ENCODE data around the gene NEDD9. TPM values are rescaled to one million over a fixed set of nuclear protein-coding genes. Genes with fewer than 3 reads are reported as not detected.

The NEDD9 gene
- total RNA-seq, 5 donors from 2014 or later (not counting 1 experiment from before 2014, with no cell fraction given) = 30.8 to 55.3 (median 33.7) TPM

- peak overlapping the region in 1 of 3 donors; percentile 66 for H3K4me3 Mint-ChIP-seq
- peaks cover 49 to 83% (median 54%) of the 10 kb centered on the region in 3 donors for H3K4me1 Mint-ChIP-seq
- Histone ChIP-seq H3K4me3 (ENCODE audit: control insufficient read depth in 1 of 2, extremely low read depth in 1 of 2, low read length in 1 of 2) (no peak overlapping the region), H3K27me3 (replicated peaks in 1 of 2; ENCODE audit: control insufficient read depth in 2 of 2, extremely low read depth in 1 of 2, insufficient read depth in 2 of 2, low read length in 1 of 2) (no peaks in the 10 kb centered on the region), H3K36me3 (ENCODE audit: control insufficient read depth in 2 of 2, extremely low read depth in 1 of 2, insufficient read depth in 1 of 2, low read length in 1 of 2) (peaks cover 0 to 11% of the 10 kb centered on the region in 2 donors), H3K9me3 (no peaks in the 10 kb centered on the region), H3K27ac (ENCODE audit: low read length) (no peak overlapping the region), H3K4me1 (ENCODE audit: control insufficient read depth in 1 of 2, extremely low read depth in 1 of 2, insufficient read depth in 2 of 2, low read length in 2 of 2) (peaks cover 28 to 38% of the 10 kb centered on the region in 2 experiments)
- no CpG with 5 or more reads among the region's 5 CpGs for WGBS (ENCODE audit: insufficient coverage)
- ChIA-PET POLR2A (interaction anchor here (0.9 to 2.3 kb wide), 4 partner anchors 9 to 158 kb away, joined by 3 to 11 read pairs (median 4); partner anchors contain the start of gene NEDD9 (in 2 of the 2)), CTCF (interaction anchor here in 1 of 2 donors (1.0 to 2.3 kb wide), 3 partner anchors 9 to 51 kb away, joined by 3 to 11 read pairs (median 3); partner anchors contain the start of gene NEDD9)
- H3K9me3 Mint-ChIP-seq = no peaks in the 10 kb centered on the region
- no peaks in the 10 kb centered on the region for H3K27me3 Mint-ChIP-seq
- H3K36me3 Mint-ChIP-seq = peaks cover 46% of the 10 kb centered on the region
- DNase-seq (no peak), ATAC-seq (replicated peaks in 1 of 4) (no peak)
- H3K27ac Mint-ChIP-seq = peak overlapping the region; percentile 82 to 92
Measured at GRCh38 chr6:11223286-11223864, 9.1 kb downstream of the NEDD9 start.

GRCh38 chr6:11222385-11223277 lies 9.8 kb downstream of the NEDD9 start:
- H3K9me3 ChIP-seq = no peaks in the 10 kb centered on the region
- Mint-ChIP-seq H3K27ac (peak overlapping the region; percentile 13 to 55), H3K4me3 (no peak overlapping the region), H3K9me3 (no peaks in the 10 kb centered on the region), H3K4me1 (peaks cover 51 to 87% (median 52%) of the 10 kb centered on the region in 3 donors), H3K27me3 (no peaks in the 10 kb centered on the region), H3K36me3 (peaks cover 46% of the 10 kb centered on the region)
- 42% methylated on average over 3 of the region's 5 CpGs for WGBS (ENCODE audit: insufficient coverage)
- ATAC-seq (replicated peaks in 1 of 4) (peak in 1 of 4 experiments; percentile 43), DNase-seq (no peak)
- CTCF ChIA-PET = interaction anchor here (0.5 to 2.3 kb wide), 5 partner anchors 10 to 417 kb away, joined by 3 to 11 read pairs (median 3); partner anchors contain the start of gene NEDD9 (in 1 of the 2)
- H3K4me1 ChIP-seq (ENCODE audit: control insufficient read depth in 1 of 2, extremely low read depth in 1 of 2, insufficient read depth in 2 of 2, low read length in 2 of 2) = peaks cover 28 to 38% of the 10 kb centered on the region in 2 experiments
- peaks cover 0 to 11% of the 10 kb centered on the region in 2 donors for H3K36me3 ChIP-seq (ENCODE audit: control insufficient read depth in 2 of 2, extremely low read depth in 1 of 2, insufficient read depth in 1 of 2, low read length in 1 of 2)
- no peak overlapping the region for H3K4me3 ChIP-seq (ENCODE audit: control insufficient read depth in 1 of 2, extremely low read depth in 1 of 2, low read length in 1 of 2)
- no peaks in the 10 kb centered on the region for H3K27me3 ChIP-seq (replicated peaks in 1 of 2; ENCODE audit: control insufficient read depth in 2 of 2, extremely low read depth in 1 of 2, insufficient read depth in 2 of 2, low read length in 1 of 2)
- POLR2A ChIA-PET = interaction anchor here (0.6 to 2.3 kb wide), 5 partner anchors 10 to 159 kb away, joined by 3 to 11 read pairs (median 4); partner anchors contain the start of gene NEDD9 (in 2 of the 2)
- peak overlapping the region; percentile 30 for H3K27ac ChIP-seq (ENCODE audit: low read length)

- Histone ChIP-seq H3K4me1 (ENCODE audit: control insufficient read depth in 1 of 2, extremely low read depth in 1 of 2, insufficient read depth in 2 of 2, low read length in 2 of 2) (peaks cover 28 to 38% of the 10 kb centered on the region in 2 experiments), H3K36me3 (ENCODE audit: control insufficient read depth in 2 of 2, extremely low read depth in 1 of 2, insufficient read depth in 1 of 2, low read length in 1 of 2) (peaks cover 0 to 11% of the 10 kb centered on the region in 2 donors)
- H3K27ac Mint-ChIP-seq = peak overlapping the region in 1 of 2 donors; percentile 51
Measured at GRCh38 chr6:11221623-11222384, 10.7 kb downstream of the NEDD9 start.

DNA sequence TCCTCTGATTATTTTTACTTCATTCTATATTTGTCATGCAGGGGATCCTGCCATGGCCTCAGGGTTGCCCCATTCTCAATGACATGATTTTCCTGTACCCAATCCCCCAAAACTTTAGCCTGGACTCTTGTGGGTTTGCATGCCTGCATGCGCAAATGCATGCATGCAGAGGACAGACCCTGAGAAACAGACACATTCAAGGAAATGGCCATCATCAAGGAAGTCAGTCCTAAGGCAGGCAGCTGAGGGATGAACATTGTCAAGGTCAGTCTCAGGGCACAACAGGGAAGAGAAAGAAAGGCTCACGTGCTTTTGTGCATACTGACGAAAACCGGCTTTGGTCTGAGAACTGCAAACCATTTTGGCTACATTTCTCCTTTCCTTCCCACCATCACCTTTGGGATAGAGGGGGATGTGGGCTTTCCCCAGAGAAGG lies 13.1 kb downstream of the NEDD9 start:
- ChIA-PET POLR2A (interaction anchor here (0.6 to 1.0 kb wide), 2 partner anchors 10 to 107 kb away, joined by 3 to 5 read pairs; no protein-coding TSS in a partner anchor), CTCF (interaction anchor here in 1 of 2 donors (1.2 kb wide), 1 partner anchor 16 kb away, joined by 4 read pairs; no protein-coding TSS in a partner anchor)
- no peaks in the 10 kb centered on the region for H3K27me3 Mint-ChIP-seq
- peaks cover 30 to 75% (median 43%) of the 10 kb centered on the region in 3 donors for H3K4me1 Mint-ChIP-seq
- WGBS (ENCODE audit: insufficient coverage) = 100% methylated on average over 1 of the region's 4 CpGs
- H3K4me3 ChIP-seq (ENCODE audit: control insufficient read depth in 1 of 2, extremely low read depth in 1 of 2, low read length in 1 of 2) = no peak overlapping the region
- peaks cover 53% of the 10 kb centered on the region for H3K36me3 Mint-ChIP-seq
- no peak for ATAC-seq (replicated peaks in 1 of 4)
- H3K36me3 ChIP-seq (ENCODE audit: control insufficient read depth in 2 of 2, extremely low read depth in 1 of 2, insufficient read depth in 1 of 2, low read length in 1 of 2) = peaks cover 3 to 23% of the 10 kb centered on the region in 2 donors
- no peak for DNase-seq
- no peak overlapping the region for H3K4me3 Mint-ChIP-seq
- H3K9me3 ChIP-seq = no peaks in the 10 kb centered on the region
- H3K9me3 Mint-ChIP-seq = no peaks in the 10 kb centered on the region
- H3K27me3 ChIP-seq (replicated peaks in 1 of 2; ENCODE audit: control insufficient read depth in 2 of 2, extremely low read depth in 1 of 2, insufficient read depth in 2 of 2, low read length in 1 of 2) = no peaks in the 10 kb centered on the region
- peaks cover 20 to 30% of the 10 kb centered on the region in 2 experiments for H3K4me1 ChIP-seq (ENCODE audit: control insufficient read depth in 1 of 2, extremely low read depth in 1 of 2, insufficient read depth in 2 of 2, low read length in 2 of 2)
- H3K27ac ChIP-seq (ENCODE audit: low read length) = no peak overlapping the region
- no peak overlapping the region for H3K27ac Mint-ChIP-seq

More at GRCh38 chr6:11221623-11222384, 10.7 kb downstream of the NEDD9 start:
- POLR2A ChIA-PET = interaction anchor here in 1 of 2 donors (0.6 to 2.3 kb wide), 5 partner anchors 11 to 160 kb away, joined by 3 to 11 read pairs (median 4); partner anchors contain the start of gene NEDD9
- H3K27me3 Mint-ChIP-seq = no peaks in the 10 kb centered on the region
- ATAC-seq (replicated peaks in 1 of 4) = no peak
- Histone ChIP-seq H3K4me3 (ENCODE audit: control insufficient read depth in 1 of 2, extremely low read depth in 1 of 2, low read length in 1 of 2) (no peak overlapping the region), H3K9me3 (no peaks in the 10 kb centered on the region), H3K27ac (ENCODE audit: low read length) (peak overlapping the region; percentile 30), H3K27me3 (replicated peaks in 1 of 2; ENCODE audit: control insufficient read depth in 2 of 2, extremely low read depth in 1 of 2, insufficient read depth in 2 of 2, low read length in 1 of 2) (no peaks in the 10 kb centered on the region)
- H3K4me1 Mint-ChIP-seq = peaks cover 48 to 88% (median 53%) of the 10 kb centered on the region in 3 donors
- no peak overlapping the region for H3K4me3 Mint-ChIP-seq
- no peak for DNase-seq
- no CpG with 5 or more reads among the region's 3 CpGs for WGBS (ENCODE audit: insufficient coverage)
- CTCF ChIA-PET = interaction anchor here (0.5 to 2.3 kb wide), 6 partner anchors 10 to 417 kb away, joined by 3 to 11 read pairs (median 3); partner anchors contain the start of gene NEDD9 (in 1 of the 2)
- H3K36me3 Mint-ChIP-seq = peaks cover 46% of the 10 kb centered on the region
- no peaks in the 10 kb centered on the region for H3K9me3 Mint-ChIP-seq

GRCh38 chr6:11218538-11219399 lies 13.7 kb downstream of the NEDD9 start:
- DNase-seq = no peak

More at GRCh38 chr6:11218538-11219399, 13.7 kb downstream of the NEDD9 start:
- Mint-ChIP-seq H3K4me3 (no peak overlapping the region), H3K4me1 (peaks cover 24 to 68% (median 36%) of the 10 kb centered on the region in 3 donors), H3K36me3 (peaks cover 53% of the 10 kb centered on the region), H3K9me3 (no peaks in the 10 kb centered on the region), H3K27me3 (no peaks in the 10 kb centered on the region), H3K27ac (no peak overlapping the region)
- Histone ChIP-seq H3K9me3 (no peaks in the 10 kb centered on the region), H3K27ac (ENCODE audit: low read length) (no peak overlapping the region), H3K36me3 (ENCODE audit: control insufficient read depth in 2 of 2, extremely low read depth in 1 of 2, insufficient read depth in 1 of 2, low read length in 1 of 2) (peaks cover 3 to 23% of the 10 kb centered on the region in 2 donors), H3K4me1 (ENCODE audit: control insufficient read depth in 1 of 2, extremely low read depth in 1 of 2, insufficient read depth in 2 of 2, low read length in 2 of 2) (peaks cover 15 to 23% of the 10 kb centered on the region in 2 experiments), H3K27me3 (replicated peaks in 1 of 2; ENCODE audit: control insufficient read depth in 2 of 2, extremely low read depth in 1 of 2, insufficient read depth in 2 of 2, low read length in 1 of 2) (no peaks in the 10 kb centered on the region), H3K4me3 (ENCODE audit: control insufficient read depth in 1 of 2, extremely low read depth in 1 of 2, low read length in 1 of 2) (no peak overlapping the region)
- 90% methylated on average over 8 of the region's 12 CpGs for WGBS (ENCODE audit: insufficient coverage)
- POLR2A ChIA-PET = interaction anchor here (0.6 to 1.0 kb wide), 2 partner anchors 11 to 106 kb away, joined by 3 to 5 read pairs; no protein-coding TSS in a partner anchor
- no peak for ATAC-seq (replicated peaks in 1 of 4)
- CTCF ChIA-PET = no interaction called here
